ENCODE data around the gene PRR13.
"Not testable (repeated sequence)": the region's sequence is repeated elsewhere in the genome, so short reads cannot be mapped to it uniquely, and the experiment has no call there.

Gene PRR13

DNA sequence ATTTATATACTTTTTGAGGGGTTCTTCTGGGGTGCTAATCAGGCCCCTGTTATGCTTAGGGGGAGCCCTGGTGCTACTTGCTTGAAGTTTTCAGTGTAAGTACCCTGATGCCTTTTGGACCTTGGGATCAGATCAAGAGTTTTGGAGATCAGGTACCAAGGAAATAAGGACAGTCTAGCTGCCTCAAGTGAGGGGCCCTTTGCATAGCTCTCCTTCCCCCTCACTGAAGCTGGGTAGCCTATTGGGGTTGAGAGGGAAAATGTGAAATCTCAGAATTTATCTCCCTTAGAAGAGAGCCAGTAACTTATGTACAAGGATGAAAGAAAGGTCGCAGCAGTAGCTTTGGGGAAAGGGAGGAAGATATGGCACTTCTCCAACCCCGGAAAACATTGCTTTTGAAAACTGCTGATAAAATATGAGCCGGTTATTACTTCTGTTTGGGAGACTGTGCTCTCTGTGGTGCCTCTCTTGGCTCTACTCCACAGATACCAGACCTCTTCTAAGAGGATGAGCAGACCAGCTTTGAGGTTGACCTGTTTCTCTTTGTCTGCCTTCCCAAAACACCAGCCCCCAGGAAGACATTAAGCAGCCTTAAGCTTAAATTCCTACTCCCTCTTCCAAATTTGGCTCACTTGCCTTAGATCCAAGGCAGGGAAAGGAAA lies 26.6 kb upstream of the PRR13 start:
- TF ChIP-seq, protein P1, sequence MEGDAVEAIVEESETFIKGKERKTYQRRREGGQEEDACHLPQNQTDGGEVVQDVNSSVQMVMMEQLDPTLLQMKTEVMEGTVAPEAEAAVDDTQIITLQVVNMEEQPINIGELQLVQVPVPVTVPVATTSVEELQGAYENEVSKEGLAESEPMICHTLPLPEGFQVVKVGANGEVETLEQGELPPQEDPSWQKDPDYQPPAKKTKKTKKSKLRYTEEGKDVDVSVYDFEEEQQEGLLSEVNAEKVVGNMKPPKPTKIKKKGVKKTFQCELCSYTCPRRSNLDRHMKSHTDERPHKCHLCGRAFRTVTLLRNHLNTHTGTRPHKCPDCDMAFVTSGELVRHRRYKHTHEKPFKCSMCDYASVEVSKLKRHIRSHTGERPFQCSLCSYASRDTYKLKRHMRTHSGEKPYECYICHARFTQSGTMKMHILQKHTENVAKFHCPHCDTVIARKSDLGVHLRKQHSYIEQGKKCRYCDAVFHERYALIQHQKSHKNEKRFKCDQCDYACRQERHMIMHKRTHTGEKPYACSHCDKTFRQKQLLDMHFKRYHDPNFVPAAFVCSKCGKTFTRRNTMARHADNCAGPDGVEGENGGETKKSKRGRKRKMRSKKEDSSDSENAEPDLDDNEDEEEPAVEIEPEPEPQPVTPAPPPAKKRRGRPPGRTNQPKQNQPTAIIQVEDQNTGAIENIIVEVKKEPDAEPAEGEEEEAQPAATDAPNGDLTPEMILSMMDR (IDR thresholded peaks at IDR 0.05; ENCODE audit: insufficient read depth, low read depth, low read length, missing control alignments): no peak
- DNase-seq (ENCODE audit: low read depth): no peak
- no peak overlapping the region for H3K4me3 ChIP-seq (ENCODE audit: low read depth, low read length)

GRCh38 chr12:53415752-53416389 lies 25.7 kb upstream of the PRR13 start:
- not testable (repeated sequence) for DNase-seq (ENCODE audit: low read depth); H3K4me3 ChIP-seq (ENCODE audit: low read depth, low read length)

- not testable (repeated sequence) for H3K4me3 ChIP-seq (ENCODE audit: low read depth, low read length)
- peak; percentile 18 for DNase-seq (ENCODE audit: low read depth)
Measured at GRCh38 chr12:53417291-53417816, 24.2 kb upstream of the PRR13 start.

- TF ChIP-seq, protein P1 (IDR thresholded peaks at IDR 0.05; ENCODE audit: insufficient read depth, low read depth, low read length, missing control alignments): no peak
- no peak for DNase-seq (ENCODE audit: low read depth)
- no peak overlapping the region for H3K4me3 ChIP-seq (ENCODE audit: low read depth, low read length)
Measured at GRCh38 chr12:53418221-53418620, 23.3 kb upstream of the PRR13 start.

GRCh38 chr12:53419756-53420155 lies 21.8 kb upstream of the PRR13 start:
- H3K4me3 ChIP-seq (ENCODE audit: low read depth, low read length): no peak overlapping the region
- TF ChIP-seq, protein P1 (IDR thresholded peaks at IDR 0.05; ENCODE audit: insufficient read depth, low read depth, low read length, missing control alignments): no peak
- DNase-seq (ENCODE audit: low read depth): no peak

GRCh38 chr12:53422247-53422646 lies 19.3 kb upstream of the PRR13 start:
- DNase-seq (ENCODE audit: low read depth); H3K4me3 ChIP-seq (ENCODE audit: low read depth, low read length): not testable (repeated sequence)

DNA sequence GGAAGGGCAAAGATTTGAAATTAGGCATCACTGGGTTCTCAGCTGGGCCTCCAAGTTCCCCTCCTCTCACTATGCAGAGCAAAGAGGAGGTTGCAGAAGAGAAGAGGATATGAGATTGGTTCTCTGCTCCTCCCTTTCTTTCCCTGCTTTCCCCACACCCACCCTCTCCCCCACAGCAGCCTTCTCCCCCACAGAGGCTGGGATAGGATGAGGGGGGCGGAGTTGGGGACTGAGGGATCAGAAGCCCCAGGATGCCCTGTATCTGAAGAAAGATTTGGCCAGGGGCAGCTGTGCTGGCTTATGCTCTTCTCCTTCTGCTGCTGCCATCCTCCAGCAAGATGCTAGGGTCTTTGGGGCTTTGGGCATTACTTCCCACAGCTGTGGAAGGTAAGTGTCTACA lies 17.9 kb upstream of the PRR13 start, which contains the start of gene AMHR2:
Gene AMHR2, plus strand, starts transcription at position 259 of the 400 bp plus-strand sequence. Its CDS starts 80 bp downstream, at position 339.
- H3K4me3 ChIP-seq (ENCODE audit: low read depth, low read length): no peak within 1 kb of the TSS
- TF ChIP-seq, protein P1 (IDR thresholded peaks at IDR 0.05; ENCODE audit: insufficient read depth, low read depth, low read length, missing control alignments): no peak
- DNase-seq (ENCODE audit: low read depth): no peak

DNA sequence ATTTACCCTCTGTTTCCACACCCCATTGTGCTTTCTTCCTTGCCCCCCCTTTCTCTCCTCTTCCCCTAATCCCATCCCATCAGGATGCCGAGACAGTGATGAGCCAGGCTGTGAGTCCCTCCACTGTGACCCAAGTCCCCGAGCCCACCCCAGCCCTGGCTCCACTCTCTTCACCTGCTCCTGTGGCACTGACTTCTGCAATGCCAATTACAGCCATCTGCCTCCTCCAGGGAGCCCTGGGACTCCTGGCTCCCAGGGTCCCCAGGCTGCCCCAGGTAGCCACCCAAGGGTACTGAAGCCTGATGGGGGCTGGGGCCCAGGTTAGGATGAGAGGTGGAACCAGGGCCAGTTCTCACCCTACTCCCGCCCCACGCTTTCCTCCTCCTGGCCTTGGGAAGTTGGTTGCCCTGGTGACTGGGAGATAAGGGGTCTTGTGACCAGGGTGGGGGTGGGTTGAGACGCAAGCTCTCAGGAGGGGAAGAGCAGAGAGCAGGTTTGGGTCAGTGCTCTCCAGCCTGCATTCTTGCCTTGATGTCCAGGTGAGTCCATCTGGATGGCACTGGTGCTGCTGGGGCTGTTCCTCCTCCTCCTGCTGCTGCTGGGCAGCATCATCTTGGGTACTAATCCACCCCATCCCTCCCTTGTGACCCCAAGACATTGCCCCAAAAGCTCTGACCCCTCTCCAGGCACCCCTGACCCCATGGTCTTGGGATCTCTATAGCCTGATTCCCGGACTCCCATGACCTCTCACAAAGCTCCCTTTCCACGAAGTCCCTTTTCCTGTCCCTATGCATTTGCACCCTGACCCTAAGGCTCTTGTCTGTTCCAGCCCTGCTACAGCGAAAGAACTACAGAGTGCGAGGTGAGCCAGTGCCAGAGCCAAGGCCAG lies 16.7 kb upstream of the PRR13 start:
- H3K4me3 ChIP-seq (ENCODE audit: low read depth, low read length): no peak overlapping the region
- no peak for DNase-seq (ENCODE audit: low read depth)
- TF ChIP-seq, protein P1 (IDR thresholded peaks at IDR 0.05; ENCODE audit: insufficient read depth, low read depth, low read length, missing control alignments): no peak

All from GM12865 (cell line).